Activated CD8-positive, alpha-beta memory T cell treated with anti-CD3 and anti-CD28 coated beads for 1 hour (primary cell): ENCODE measurements around the gene RAD51B.

ENCODE experiments used
- DNase-seq, 2 donors: peaks; one replicate each; pipeline ENCODE4 v3.0.0-alpha.2; 2020; ENCODE audit warnings: low read depth in 1 of 2; ENCODE audit errors: extremely low read depth in 1 of 2

RAD51B gene

DNA sequence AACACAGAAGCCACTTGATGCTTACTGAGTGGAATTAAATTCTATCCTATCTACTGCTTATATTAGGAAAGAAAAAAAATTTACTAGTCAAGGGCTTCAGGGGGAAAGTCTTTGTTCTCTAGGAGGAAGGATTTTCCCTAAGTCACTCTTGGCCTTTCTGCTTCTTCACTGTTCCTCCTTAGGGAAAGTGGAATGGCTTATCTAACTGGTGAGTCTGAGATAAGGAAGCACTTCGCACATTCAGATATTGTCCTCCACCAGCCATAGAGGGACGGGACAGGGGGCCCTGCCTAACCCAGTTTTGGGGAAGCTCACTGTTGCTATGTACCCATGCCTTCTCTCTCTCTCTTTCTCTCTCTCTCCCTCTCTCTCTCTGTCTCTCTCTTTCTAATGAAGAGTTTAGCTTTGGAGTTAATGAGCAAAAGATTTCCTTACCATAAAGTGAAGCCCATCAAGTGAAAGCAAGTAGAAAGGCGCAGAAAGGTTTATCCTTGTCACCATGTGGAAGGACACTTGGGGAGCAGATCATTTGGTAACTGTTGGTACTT, 522.7 kb downstream of the RAD51B start:
- no peak for DNase-seq

DNA sequence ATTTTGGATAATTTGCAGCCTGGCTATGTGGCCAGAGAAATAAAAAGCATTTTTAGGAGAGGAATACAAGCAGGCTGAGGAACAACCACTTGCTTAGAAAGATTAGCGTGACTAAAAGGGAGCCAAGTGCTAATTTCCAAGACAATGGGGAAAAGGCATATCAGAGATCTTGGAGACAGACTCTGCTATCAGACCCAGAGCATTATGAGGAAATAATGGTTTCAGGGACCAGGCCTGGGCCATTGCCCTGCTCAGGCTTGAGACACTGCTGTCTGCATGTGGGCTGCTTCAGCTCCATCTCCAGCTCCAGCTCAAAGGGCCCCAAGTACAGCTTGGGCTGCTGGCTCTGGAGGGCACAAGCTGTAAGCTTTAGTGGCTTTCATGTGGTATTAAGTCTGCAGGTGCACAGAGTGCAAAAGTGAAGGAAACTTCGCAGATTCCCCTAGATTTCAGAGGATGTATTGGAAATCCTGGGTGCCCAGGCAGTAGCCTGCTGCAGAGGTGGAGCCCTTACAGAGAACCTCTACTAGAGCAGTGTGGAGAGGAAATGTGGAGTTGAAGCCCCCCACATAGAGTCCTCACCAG, 524.0 kb downstream of the RAD51B start:
- DNase-seq = no peak

DNA sequence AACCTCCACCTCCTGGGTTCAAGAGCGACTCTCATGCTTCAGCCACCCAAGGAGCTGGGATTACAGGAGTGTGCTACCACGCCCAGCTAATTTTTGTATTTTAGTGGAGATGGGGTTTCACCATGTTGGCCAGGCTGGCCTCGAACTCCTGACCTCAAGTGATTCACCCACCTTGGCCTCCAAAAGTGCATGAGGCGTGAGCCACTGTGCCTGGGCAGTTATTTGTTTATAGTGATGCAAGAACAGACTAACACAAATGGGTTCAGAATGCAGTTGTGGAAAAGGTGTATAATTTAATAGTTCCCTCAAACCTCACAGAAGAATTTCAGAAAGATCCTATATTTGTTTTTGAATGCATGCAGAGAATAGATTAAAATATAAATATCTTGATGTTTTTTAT, 526.2 kb downstream of the RAD51B start:
- DNase-seq = no peak

DNA sequence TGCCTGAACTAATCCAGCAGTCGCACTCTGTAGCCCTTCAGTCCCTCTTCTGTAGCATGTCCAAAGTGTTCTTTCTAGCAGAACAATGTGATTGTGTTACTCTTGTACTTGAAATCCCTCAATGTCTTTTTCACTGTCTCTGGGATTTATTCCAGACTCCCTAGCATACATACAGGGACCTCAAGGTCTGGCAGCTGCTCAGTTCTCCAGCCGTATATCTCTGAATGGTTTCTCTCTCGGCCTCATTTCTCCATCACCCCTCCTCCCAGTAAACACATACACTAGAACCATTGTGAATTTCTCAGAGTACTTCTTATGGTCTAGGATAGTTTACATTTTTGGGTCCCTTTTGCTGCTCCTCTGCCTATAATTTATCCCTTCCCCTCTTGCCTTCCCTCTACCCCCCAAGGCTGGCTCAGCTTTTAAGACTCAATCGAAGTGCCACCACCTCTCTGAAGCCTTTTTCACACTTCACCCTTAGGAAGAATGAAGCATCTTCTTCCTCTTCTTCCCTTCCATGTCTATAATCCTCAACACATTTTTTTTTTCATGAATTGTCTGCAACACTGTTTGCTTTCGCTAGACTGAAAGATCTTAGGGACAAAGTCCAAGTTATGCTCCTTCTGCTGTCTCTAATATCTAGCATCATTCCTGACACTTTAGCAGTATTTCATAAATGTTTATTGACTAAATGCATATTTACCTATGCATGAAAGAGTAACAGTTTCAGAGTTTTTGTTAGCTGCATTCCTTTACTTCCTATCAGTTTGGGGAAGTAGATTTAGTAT, 527.2 kb downstream of the RAD51B start:
- DNase-seq = no peak

DNA sequence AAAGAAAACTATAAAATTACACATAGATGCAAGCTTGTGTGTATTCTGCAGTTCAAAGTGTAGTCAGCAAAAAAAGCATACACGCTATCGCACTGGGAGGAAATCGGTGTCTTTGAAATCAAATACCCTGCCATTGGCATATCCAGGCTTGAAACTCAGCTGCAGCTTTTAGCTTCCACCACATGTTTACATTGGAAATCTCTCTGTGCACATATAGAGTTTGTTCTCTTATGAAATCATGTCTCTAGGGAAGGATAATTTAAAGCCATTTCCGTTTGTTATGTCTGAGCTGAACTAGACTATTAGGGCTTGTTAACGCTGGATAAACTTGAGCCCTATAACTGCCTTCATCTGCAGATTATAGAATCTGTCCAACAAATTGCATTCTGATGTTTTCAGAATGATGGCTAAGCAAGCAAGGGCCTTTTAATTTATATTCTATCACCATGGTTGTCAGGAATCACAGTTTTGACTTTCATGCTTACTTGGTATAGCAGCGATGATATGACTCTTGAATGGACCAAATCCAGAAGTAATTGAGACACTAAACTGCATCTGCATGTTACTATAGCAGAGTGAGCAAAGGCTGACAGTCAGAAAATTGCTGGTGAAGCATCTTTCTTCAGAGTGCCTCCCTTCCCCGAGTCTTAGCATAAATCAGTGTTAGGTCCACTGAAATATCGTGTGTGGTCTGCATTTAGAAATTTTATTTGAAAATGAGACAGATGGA, 530.5 kb downstream of the RAD51B start:
- DNase-seq = no peak

DNA sequence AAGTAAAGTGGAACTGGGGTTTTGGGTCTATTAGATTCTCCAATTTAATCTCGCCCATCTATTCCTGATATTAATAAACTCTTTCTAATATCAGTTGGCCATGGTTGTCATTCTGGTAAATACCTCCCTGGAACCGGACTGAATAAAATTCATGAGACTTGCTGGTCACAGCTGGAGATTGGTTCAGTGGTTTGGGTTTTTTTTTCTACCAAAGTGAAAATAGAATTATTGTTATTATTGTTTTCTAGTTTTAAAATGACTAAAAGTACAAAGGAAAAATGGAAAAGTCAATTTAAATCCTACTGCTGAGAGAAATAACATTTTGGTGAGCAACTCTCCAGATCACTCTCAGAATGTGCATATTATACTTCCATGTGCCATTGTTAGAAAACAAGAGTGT, 535.8 kb downstream of the RAD51B start:
- no peak for DNase-seq

DNA sequence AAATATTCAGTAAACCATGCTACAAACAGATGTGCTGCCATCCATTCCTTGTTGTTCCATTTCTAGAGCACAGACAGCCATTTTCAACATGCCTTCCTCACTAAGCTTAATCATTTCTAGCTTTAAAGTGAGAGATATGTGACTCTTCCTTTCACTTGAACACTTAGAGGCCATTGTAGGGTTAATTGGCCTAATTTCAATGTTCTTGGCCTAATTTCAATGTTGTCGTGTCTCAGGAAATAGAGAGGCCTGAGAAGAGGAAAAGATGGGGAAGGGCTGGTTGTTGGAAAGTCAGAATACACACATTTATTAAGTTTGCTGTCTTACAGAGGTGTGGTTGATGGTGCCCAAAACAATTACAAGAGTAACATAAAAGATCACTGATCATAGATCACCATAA, 538.2 kb downstream of the RAD51B start:
- DNase-seq = no peak

DNA sequence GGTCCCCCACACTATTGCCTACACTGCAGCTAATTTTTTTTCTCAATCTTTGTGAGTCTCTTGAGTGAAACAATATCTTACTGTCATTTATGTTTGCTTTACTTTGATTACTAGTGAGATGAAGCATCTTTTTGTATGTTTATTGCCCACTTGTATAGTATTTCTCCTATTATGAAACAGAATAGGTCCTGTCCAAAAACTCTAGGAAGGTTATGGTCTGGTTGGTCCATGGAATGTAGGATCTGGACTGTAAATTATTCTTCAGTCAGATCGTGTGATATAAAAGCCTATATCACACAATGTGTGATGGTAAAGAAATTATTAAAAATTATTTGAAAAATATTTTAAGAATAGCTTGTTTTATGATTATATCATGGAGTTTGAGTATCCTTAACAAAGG, 538.9 kb downstream of the RAD51B start:
- no peak for DNase-seq

DNA sequence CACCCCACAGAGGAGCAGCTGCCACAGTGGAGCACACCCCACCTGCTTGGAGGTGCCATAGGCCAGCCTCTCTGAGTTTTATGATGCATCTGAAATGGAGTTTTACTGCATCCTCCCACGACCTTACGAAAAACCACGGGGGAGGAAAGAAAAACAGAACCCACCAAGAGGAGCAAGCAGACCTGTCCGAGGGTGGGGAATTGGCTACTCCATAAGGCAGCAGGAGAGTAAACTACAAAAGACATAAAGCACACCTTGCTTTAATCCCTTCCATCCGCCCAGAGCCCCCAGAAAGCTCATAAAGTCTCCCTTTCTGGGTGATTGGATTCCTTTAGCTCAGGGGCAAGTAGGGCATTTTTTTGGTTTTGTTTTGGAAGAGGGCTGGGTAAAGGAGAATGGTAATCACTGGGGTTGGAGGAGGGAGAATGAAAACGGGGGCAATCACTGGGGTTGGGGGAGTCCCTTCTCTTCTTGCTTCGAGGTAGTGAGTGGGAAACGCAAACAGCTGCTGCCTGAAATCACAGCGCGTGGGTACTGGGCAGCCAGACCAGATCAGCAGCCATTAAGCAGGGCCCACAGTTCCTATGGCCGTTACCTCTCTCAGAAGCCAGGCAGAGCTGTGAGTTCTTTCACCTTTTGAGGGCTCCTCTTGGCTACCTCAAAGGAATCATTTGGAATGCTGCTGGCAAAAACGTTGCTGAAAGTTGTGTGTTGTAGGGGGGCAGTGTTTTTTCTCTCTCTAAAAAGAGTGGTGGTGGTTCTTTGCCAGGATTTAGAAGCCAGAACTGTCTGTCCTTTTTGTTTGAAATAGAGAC, 539.6 kb downstream of the RAD51B start:
- DNase-seq = no peak

DNA sequence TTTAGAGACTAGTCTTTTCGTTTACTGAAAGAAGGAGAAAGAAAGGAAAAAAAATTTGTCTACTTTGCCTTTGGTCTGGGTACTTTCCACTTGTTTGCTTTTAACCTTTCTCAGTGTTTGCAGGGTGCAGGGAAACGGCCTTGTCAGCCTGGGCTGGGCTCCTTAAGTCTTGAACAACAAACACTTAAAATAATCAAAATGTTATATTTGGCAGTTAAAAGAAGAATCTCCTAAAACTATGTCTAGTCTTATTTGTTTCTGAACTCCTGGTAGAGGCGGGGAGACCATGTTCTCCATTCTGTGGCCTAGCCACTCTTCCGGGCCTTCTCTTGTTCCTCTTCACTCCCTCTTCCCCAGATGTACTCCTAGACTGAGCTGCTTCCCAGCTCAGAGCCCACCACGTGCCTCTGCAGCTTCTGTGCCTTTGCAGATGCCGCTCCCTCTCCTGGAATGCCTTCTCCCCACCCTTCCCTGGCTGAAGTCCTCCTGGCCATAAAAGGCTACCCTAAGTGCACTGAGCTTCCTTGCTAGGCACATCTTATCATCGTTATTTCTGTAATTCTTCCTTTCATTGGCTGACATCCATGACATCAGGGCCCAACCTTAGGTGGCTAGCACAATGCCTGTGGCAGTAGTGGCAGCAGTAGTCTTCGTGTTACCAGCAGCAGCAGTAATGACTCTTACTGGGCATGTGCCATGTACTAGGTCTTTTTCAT, 540.4 kb downstream of the RAD51B start:
- DNase-seq = no peak

DNA sequence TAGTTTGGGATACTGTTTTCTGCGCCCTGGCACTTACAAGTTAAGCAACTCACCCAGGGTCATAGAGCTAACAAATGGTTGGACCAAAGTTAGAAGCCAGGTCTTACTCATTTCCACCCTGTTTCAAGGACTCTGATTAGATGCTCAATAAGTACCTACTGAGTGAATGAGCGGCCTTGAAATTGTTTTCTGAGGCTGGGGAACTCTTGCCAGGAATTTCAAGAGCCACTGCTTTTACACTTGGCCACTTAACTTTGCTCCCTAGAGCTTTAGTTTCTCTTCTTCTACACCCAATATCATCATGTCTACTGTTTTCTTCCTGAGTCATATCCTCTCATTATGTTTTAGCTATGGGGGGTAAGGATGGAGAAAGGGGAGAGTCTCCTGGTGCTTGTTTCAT, 541.7 kb downstream of the RAD51B start:
- DNase-seq = no peak

DNA sequence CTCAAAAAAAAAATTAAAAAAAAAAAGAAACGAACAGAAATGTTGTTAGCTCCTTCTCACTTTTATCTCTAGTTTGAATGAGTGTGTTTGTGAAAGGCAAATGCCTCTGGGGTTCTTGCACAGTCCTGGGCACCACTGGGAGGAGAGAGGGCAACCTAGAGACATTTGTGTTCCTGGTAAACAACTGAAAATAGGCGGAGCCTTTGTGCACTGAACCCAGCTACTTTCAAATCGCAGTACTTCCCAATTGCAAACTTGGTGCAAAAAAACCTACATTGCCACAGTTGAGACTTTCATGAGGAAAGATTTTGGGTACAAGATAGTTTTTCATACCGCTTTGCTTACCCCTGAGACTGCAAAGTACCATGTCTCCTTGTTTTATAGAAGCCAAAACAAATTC, 543.3 kb downstream of the RAD51B start:
- DNase-seq = no peak

DNA sequence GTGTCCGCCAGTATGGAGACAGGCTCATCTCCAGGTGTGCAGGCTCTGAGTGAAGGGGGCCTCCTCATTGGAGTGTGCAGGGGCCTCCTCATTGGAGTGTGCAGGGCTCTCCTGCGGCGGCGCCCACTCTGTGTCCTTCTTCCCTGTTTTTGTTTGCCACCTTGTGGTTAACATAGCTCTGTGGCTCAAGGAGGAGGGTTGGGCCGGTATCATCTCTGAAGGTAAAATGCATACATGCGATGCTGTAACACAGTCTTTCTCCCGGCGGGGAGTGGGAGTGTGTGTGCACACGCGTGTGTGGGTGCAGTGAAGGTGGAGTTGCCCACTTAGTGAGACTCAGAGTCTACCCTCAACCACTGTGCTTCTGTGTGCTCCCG, 543.9 kb downstream of the RAD51B start:
- DNase-seq = no peak

DNA sequence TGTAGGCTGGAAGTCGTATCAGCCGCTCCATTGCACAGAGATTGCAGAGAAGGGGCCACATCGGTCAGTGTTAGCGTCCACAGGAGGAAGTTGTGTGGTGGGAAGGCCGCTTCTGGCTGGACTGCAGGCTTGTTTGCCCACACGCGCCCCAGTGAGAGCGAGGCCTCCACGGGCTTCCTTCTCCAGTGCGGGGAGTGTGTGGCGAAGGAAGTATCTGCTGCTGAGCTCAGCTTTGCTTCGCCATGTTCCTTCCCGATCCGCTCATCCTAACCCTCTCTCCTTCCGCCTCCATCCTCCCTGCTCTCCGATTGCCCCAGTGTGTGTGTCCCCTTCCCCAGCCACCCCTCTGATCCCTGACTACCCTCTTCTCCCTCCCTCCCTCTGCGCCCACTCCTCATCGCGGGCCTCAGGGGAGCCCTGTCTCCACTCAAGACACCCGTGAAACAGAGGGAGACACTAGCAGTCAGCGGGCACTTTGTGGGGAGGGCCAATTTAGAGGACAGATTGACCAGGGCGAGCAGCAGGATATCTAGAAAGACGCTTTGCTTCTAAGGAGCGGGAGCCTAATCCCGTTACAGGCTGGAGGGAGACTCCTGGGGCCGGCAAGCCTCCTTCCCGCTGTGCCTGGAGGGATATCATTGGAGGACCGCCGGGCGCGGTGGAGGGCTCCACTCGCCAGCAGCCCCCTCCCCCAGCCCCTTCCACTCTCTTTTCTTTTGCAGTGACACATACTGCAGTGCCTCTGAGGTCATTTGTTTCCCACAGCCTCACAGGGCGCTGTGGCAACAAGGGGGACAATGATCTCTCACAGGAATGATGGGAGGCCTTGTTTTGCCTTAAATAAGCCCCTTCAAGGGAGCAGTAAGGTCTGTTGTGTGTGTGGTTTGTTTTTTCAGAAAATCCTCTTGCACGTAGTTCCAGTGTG, 544.5 kb downstream of the RAD51B start:
- no peak for DNase-seq

DNA sequence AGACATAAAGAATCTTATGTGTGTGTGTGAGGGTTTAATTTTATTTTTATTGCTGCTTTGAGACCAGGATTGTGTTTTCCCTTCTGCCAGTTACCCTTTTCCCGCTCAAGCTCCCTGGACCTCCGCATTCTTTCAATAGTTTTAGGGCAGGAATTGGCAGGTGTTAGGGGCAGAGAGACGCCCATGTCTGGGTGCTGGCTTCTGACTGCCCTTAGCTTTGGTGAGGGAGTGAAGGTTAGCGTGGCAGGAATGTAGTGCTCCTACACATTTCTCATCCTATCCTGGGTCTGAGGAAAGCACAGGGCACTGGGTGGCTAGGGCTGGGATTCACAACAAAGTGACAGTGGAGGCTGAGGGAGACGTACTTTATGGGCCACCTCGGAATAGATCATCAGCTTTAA, 545.2 kb downstream of the RAD51B start:
- DNase-seq = no peak

DNA sequence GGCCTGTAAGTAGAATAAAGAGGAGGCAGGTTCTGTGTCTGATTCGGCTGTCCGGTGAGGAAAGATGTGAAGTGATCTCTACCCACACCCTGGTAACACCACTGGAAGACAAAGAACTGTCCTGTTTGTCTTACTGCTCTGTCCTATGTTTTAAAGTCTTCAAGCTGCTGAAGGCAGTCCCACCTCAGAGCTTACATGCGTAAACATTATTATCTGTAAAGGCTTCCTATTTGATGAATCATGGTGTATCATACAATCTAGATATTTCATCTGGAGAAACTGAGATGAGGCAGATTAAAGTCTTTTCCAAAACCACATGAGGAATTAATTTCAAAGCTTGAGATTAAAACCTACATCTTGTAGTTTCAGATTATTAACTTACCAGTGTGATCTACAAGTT, 545.6 kb downstream of the RAD51B start:
- DNase-seq = no peak

DNA sequence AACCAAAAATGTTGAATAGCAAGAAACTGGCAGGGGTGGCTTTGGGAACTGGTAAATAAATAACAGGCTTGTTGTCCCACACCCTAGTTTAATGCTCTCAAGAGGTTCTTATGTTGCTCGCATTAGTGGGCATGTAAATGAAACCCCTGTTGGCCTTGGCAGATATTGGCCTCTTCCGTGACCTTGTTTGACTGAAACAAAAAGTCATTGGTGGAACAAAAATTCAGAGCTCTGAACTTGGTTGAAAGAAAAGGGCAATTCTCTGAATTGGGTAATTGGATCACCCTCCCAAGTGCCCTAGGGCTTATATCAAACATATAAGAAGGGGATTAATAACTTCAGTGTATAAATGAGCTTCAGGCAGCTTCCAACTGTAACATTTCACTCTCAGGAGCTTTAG, 547.1 kb downstream of the RAD51B start:
- DNase-seq = no peak

DNA sequence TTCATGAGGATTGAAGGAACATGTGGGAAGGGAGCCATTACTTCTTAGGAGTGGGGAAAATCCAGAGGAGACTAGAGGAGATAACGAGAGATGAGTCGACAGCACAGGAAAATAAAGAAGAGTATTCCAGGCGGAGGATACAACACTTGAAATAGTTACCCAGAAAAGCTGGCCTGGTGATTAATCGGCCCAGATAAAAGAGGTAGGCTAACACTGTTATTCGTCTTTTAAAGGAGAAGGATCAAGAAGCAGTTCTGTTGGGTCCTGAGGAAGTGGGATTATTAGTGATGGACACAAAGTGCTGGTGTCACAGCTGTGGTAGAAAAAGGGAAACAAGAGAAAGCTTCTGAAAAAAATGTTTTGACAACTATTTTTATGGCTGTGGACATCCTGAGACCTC, 548.0 kb downstream of the RAD51B start:
- no peak for DNase-seq

DNA sequence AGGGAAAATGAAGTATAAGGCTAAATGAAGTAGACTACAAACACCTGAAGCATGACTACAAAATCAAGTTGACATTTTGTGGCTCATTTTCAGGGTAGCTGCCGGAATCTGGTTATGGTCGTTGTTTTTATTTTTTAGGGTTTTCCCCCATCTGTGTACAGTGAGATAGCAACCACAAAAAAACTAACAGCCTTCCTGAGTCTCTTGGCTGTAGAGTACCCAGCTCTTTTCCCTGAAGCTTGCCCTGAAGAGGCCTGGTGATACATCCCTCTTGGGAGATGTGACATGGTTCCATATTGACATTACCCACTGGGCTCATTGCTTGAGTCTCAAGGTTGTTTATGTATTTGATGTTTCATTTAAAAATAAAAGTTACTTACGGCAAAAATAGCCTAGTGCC, 549.3 kb downstream of the RAD51B start:
- no peak for DNase-seq
